PC-3 (cell line): ENCODE data around the gene DOCK1. TPM values are rescaled to one million over a fixed set of nuclear protein-coding genes. Genes with fewer than 3 reads are reported as not detected.
"Not testable (repeated sequence)": the region's sequence is repeated elsewhere in the genome, so short reads cannot be mapped to it uniquely, and the experiment has no call there.

Source experiments
- ATAC-seq: fragments of 200-7000 bp; cut with Tn5 transposase; 2 replicates; pipeline ENCODE4 v1.9.1; 2020; ENCODE audit warnings: mild to moderate bottlenecking, moderate library complexity
- BruUV-seq: library from RNA; stranded (reverse); fragments of 400-500 nt; replicated peaks from 2 replicates; lab custom pipeline; 2021; lab: Mats Ljungman, UMichigan
- CTCF ChIA-PET: fragments of 300-600 bp; sonication (Branson Sonifier 250); formaldehyde crosslinking; loops from one replicate; lab custom pipeline; 2022; ENCODE audit warnings: antibody characterized with exemption; lab: Charles Lee
- POLR2A ChIA-PET: fragments of 300-600 bp; sonication (Branson Sonifier 250); formaldehyde crosslinking; loops from one replicate; lab custom pipeline; 2022; ENCODE audit warnings: antibody characterized with exemption; ENCODE audit not compliant: unreplicated experiment; lab: Charles Lee
- DNase-seq: peaks from one replicate; pipeline ENCODE4 v3.0.0-alpha.2; 2015
- H2AFZ ChIP-seq: fragments of 300-600 bp; sonication (generic); 2 replicates; pipeline ENCODE4 v1.6.0; 2016; ENCODE audit warnings: antibody characterized with exemption, low read length
- H3F3A ChIP-seq: fragments of 300-600 bp; sonication (generic); one replicate; pipeline ENCODE4 v1.6.0; 2017; ENCODE audit warnings: antibody characterized with exemption, low read length, control low read depth, mild to moderate bottlenecking; ENCODE audit not compliant: unreplicated experiment
- H3K27ac ChIP-seq: fragments of 300-600 bp; sonication (generic); 2 replicates; pipeline ENCODE4 v1.5.1; 2016; ENCODE audit warnings: mild to moderate bottlenecking, low read length
- H3K27me3 ChIP-seq: fragments of 300-600 bp; sonication (generic); 2 replicates; pipeline ENCODE4 v1.6.1; 2016; ENCODE audit warnings: low read length, mixed read lengths
- H3K36me3 ChIP-seq: fragments of 300-600 bp; sonication (generic); 2 replicates; pipeline ENCODE4 v1.6.1; 2016; ENCODE audit warnings: low read depth, mixed run types, low read length, mixed read lengths
- H3K4me1 ChIP-seq: fragments of 300-600 bp; sonication (generic); 2 replicates; pipeline ENCODE4 v1.5.1; 2016; ENCODE audit warnings: low read length; ENCODE audit not compliant: insufficient read depth
- H3K4me2 ChIP-seq: fragments of 300-600 bp; sonication (generic); 2 replicates; pipeline ENCODE4 v1.6.0; 2016; ENCODE audit warnings: low read length
- H3K4me3 ChIP-seq: fragments of 300-600 bp; sonication (generic); 2 replicates; pipeline ENCODE4 v1.5.1; 2016; ENCODE audit warnings: mild to moderate bottlenecking, low read length, mixed read lengths
- H3K79me2 ChIP-seq: fragments of 300-600 bp; sonication (generic); 2 replicates; pipeline ENCODE4 v1.6.1; 2017; ENCODE audit warnings: low read length, mixed read lengths
- H3K9ac ChIP-seq: fragments of 300-600 bp; sonication (generic); 2 replicates; pipeline ENCODE4 v1.6.0; 2016; ENCODE audit warnings: mild to moderate bottlenecking, low read length
- H3K9me2 ChIP-seq: fragments of 300-600 bp; sonication (generic); replicated peaks from 2 replicates; pipeline ENCODE4 v1.6.1; 2016; ENCODE audit warnings: mixed run types, low read length, mixed read lengths
- H3K9me3 ChIP-seq: fragments of 300-600 bp; sonication (generic); 2 replicates; pipeline ENCODE4 v1.6.1; 2016; ENCODE audit warnings: low read length, mixed read lengths
- H4K20me1 ChIP-seq: fragments of 300-600 bp; sonication (generic); 2 replicates; pipeline ENCODE4 v1.6.1; 2016; ENCODE audit warnings: low read length, mixed read lengths
- CTCF ChIP-seq: fragments of 300-600 bp; sonication (generic); conservative IDR thresholded peaks from 2 replicates; pipeline ENCODE4 v1.5.1; 2017; ENCODE audit warnings: antibody characterized with exemption, low read depth, mild to moderate bottlenecking, low read length
- EZH2 ChIP-seq: fragments of 300-600 bp; sonication (generic); IDR thresholded peaks from one replicate; pipeline ENCODE4 v1.6.1; 2017; ENCODE audit warnings: antibody characterized with exemption, mild to moderate bottlenecking, low read length; ENCODE audit not compliant: unreplicated experiment
- EZH2phosphoT487 ChIP-seq: fragments of 300-600 bp; sonication (generic); IDR thresholded peaks from 2 replicates; pipeline ENCODE4 v1.6.1; 2018; ENCODE audit warnings: mild to moderate bottlenecking, antibody characterized with exemption, low read length, borderline replicate concordance
- intact Hi-C: fragments of 100-400 bp; cut with micrococcal nuclease; formaldehyde crosslinking; loops from 2 replicates; pipeline ENCODE4 v1.9.0; 2023
- total RNA-seq: library from RNA; depleted of rRNA; stranded (reverse); fragments of >200 nt; gene quantifications from 2 replicates; pipeline ENCODE4 v1.2.3, GENCODE V29; 2014

The DOCK1 gene
- total RNA-seq, 1 experiment from 2014 or later: 34.3 TPM

DNA sequence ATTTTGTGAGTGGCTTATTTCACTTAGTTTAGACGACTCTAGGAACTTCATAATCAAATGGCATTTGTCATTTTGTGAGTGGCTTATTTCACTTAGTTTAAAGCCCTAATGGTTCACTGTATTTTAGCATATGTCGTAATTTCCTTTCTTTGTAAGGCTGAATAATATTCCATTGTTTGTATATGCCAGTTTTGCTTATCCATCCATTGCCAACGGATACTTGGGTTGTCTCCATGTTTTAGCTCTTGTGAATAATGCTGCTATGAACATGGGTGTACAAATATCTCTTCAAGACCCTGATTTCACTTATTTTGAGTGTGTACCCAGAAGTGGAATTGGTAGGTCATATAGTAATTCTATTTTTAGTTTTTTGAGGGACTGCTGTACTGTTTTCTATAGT, 31.8 kb downstream of the DOCK1 start:
- intact Hi-C loops: no loop called here
- no peak overlapping the region for H3K4me2 ChIP-seq
- H3K79me2 ChIP-seq: peaks cover 69% of the 10 kb centered on the region
- no peaks in the 10 kb centered on the region for H3K36me3 ChIP-seq
- H3K9me3 ChIP-seq: no peaks in the 10 kb centered on the region
- BruUV-seq: no TSS peak
- no peak overlapping the region for H3K27ac ChIP-seq
- H3K4me1 ChIP-seq: peaks cover 26% of the 10 kb centered on the region
- no peaks in the 10 kb centered on the region for H4K20me1 ChIP-seq
- no peak overlapping the region for H3K4me3 ChIP-seq
- CTCF ChIA-PET: no interaction called here
- TF ChIP-seq EZH2phosphoT487 (no peak), CTCF (no peak), EZH2 (no peak)
- H3K9me2 ChIP-seq: no peaks in the 10 kb centered on the region
- H2AFZ ChIP-seq: no peak overlapping the region
- ATAC-seq: no peak
- no peak overlapping the region for H3K9ac ChIP-seq
- peaks cover 4% of the 10 kb centered on the region for H3F3A ChIP-seq
- H3K27me3 ChIP-seq: no peaks in the 10 kb centered on the region
- POLR2A ChIA-PET: no interaction called here
- no peak for DNase-seq

GRCh38 chr10:126938121-126938520, 32.9 kb downstream of the DOCK1 start:
- H3K4me2 ChIP-seq, BruUV-seq, DNase-seq, H3K27ac ChIP-seq, H3K27me3 ChIP-seq, intact Hi-C loops, H3K9ac ChIP-seq, H3K9me3 ChIP-seq, ATAC-seq, H3F3A ChIP-seq, H3K4me3 ChIP-seq, H4K20me1 ChIP-seq, H3K9me2 ChIP-seq, H2AFZ ChIP-seq, POLR2A ChIA-PET, H3K36me3 ChIP-seq, CTCF ChIA-PET: not testable (repeated sequence)
- Histone ChIP-seq H3K79me2 (peaks cover 64% of the 10 kb centered on the region), H3K4me1 (peaks cover 26% of the 10 kb centered on the region)

DNA sequence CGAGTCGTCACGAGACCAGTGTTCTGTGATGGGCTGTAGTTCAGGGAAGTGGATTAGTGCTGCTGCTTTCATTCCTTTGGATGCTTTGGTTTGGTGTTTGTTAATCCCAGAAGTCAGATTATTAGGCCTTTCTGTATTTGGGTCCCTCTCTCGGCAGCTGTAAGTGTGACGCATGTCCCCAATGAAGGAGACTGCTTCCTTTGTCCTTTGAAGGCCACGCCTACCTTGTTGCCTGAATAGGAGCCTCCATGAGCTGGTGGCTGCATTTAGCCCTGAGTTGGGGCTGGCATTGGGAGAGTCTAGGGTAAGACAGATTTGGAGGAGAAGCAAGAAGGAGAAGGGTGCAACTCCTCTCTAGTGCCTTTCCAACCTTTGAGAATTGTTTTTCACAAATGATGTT, 34.5 kb downstream of the DOCK1 start:
- Histone ChIP-seq H2AFZ (no peak overlapping the region), H3K79me2 (peaks cover 66% of the 10 kb centered on the region), H3K4me3 (no peak overlapping the region), H3K27me3 (no peaks in the 10 kb centered on the region), H3K27ac (no peak overlapping the region), H3K9me2 (no peaks in the 10 kb centered on the region), H3K4me1 (peaks cover 20% of the 10 kb centered on the region), H3K36me3 (no peaks in the 10 kb centered on the region), H3K4me2 (no peak overlapping the region), H4K20me1 (no peaks in the 10 kb centered on the region), H3K9ac (no peak overlapping the region), H3F3A (peaks cover 4% of the 10 kb centered on the region), H3K9me3 (no peaks in the 10 kb centered on the region)
- intact Hi-C loops: no loop called here
- DNase-seq: no peak
- no TSS peak for BruUV-seq
- ChIA-PET CTCF (no interaction called here), POLR2A (no interaction called here)
- TF ChIP-seq EZH2phosphoT487 (no peak), CTCF (no peak), EZH2 (no peak)
- no peak for ATAC-seq
